NCI-H524 (cell line): ENCODE data around the gene VPS4A.

Experiments
- DNase-seq, 2 experiments: peaks; one replicate each; lab custom pipeline; 2025; lab: John Stamatoyannopoulos, UW

The VPS4A gene

DNA sequence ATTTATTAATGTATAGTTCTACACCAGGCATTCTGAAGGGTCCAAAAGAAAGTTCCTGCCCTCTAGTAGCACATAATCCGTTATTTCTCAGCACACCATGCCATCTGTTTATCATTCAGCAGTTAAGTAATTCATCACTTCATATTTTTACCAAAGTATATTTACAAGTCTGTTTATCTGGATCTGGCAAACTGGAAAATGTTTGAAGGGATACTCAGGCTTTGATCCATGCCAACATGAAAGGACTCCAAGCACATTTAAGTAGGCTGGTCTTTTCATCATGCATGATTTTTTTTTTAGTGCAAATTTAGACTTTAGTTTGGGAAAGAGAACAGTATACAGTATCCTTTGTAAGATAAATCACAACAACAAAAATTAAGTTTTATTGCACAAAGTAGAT, 4.1 kb upstream of the VPS4A start:
- DNase-seq: no peak

DNA sequence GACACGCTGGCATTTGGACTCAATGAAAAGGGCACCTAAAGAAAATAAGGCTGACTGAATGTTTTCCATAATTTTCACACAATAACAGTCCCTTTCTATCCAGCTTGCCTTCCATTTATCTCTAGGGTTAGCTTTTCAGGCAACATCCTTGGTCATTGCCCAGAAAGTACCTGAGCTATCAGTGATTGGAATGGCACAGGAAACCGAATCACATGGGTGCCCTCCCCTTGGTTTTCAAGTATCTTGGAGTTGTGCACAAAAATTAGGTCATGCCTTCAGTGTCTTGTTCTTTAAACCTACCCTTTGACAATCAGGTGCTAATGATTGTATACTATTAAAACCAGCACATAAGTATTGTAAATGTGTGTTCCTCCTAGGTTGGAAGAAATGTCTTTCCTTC, 3.3 kb upstream of the VPS4A start:
- no peak for DNase-seq

DNA sequence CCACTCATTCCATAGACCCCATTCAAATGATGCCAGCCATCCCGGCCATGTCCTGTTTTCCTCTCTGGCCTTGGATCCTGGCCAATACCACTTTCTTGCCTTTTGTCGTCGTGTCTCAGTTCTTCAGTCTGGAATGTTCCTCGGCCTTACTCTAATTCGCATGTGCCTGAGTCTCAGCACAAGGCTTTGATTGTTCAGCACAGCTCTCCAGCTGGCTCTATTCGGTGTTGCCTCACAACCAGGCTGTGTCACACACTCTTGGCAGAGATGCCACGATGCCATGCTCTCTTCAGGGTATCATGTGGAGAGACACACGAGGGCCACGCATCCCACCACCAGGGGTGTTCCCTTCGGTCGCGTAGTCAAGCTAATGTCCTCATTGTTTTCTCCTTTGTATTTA, 1.8 kb upstream of the VPS4A start:
- DNase-seq: no peak

GRCh38 chr16:69311533-69312387, 610 bp downstream of the VPS4A start:
- peak in 1 of 2 experiments; percentile 52 for DNase-seq

DNA sequence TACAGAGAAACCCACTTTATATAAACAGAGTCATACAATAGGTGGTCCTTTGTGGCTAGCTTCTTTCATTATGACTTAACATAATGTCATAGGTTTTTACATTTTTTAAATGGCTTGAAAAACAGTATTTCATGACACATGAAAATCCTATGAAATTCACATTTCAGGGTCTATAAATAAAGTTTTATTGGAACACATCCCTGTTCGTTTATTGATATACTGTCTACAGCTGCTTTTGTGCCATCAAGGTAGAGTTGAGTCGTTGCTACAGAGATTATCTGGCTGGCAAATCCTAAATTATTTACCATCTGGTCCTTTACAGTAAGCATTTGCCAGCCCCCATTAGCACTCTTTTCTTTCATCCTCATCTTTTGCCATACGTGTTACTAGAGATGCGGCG, 2.3 kb downstream of the VPS4A start:
- peak in 1 of 2 experiments; percentile 68 for DNase-seq

DNA sequence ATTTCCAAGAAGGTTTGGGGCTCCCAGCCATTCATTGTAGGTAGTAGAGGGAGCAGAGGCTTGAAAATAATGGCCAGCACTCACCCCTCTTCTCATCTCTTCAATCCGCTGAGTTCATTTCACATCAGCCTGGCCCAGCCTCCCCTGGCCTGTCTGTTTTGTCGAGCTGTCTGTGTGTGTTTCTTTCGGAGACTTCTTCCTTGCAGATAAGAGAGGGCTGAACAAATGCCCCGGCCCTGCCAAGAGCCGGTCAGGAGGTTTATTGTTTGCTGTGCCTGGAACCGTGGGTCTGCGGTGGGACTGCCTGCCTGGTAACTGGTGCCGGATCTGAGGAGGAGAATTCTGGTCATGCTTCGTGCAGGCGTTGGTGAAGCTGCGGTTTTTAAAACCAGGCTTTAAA, 3.4 kb downstream of the VPS4A start:
- DNase-seq: no peak

- DNase-seq: no peak
Observed at GRCh38 chr16:69315486-69316311, 4.5 kb downstream of the VPS4A start.

DNA sequence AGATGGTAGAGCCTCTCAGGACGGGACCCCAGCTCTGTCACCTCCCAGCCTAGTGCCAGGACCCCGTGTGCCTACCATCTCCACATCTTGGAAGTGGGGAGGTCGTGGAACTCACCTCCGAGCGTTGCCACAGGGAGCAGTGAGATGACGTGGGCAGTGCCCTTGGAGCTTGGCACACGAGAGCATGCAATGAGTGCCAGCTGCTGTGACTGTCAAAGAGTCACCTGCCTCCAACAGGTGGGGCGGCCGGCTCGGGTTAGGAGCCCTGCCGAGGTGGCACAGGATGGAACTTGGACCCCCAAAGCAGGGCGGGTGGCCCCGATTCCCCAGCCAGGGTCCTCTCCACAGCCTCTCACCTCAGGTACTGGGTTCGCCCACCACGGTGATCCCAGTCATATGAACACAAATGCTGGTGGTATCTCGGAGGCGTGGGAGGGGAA, 5.5 kb downstream of the VPS4A start:
- DNase-seq: no peak

DNA sequence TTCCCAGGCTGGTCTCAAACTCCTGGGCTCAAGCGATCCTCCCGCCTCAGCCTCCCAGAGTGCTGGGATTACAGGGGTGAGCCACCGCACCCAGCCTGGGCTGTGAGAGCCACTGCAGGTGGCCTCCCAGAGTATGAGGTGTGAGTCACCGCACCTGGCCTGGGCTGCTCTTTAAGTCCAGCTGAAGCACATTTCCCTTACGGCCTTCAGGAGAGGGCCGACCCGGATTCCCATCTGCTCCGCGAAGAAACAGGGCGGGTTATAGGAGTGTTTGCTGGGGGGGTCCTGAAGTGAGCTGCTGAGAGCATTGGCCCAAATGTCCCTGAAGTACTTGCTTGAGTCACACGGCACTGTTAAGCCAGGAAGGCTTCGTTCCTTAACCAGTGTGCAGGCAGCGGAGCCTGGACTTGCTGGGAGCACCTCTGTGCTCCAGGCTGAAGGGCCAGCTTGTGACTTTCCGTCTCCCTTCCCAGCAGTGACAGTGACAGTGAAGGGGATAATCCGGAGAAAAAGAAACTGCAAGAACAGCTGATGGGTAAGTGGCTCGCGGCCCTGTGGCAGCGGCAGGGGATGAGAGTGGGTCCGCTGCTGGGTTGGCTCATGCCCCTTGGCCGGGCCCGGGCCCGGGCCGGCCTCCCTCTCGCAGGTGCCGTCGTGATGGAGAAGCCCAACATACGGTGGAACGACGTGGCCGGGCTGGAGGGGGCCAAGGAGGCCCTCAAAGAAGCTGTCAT, 7.2 kb downstream of the VPS4A start:
- DNase-seq: no peak

DNA sequence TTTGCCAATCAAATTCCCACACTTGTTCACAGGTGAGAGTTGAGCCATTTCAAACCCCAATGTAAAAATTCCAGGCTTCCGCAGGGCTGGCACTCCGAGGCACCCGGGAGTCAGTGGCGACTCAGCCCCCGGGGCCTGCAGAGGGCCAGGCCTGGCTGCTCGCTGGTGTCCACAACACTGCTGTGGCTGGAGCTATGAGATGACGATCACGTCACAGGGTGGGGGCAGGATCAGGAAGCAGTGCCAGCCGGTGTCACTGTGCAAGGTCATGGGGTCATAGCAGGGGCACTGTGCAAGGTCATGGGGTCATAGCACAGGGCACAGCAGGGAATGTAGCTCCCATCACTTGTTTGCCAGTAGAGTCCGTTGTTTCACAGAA, 7.8 kb downstream of the VPS4A start:
- no peak for DNase-seq

GRCh38 chr16:69319381-69319780, 8.2 kb downstream of the VPS4A start:
- DNase-seq: no peak

DNA sequence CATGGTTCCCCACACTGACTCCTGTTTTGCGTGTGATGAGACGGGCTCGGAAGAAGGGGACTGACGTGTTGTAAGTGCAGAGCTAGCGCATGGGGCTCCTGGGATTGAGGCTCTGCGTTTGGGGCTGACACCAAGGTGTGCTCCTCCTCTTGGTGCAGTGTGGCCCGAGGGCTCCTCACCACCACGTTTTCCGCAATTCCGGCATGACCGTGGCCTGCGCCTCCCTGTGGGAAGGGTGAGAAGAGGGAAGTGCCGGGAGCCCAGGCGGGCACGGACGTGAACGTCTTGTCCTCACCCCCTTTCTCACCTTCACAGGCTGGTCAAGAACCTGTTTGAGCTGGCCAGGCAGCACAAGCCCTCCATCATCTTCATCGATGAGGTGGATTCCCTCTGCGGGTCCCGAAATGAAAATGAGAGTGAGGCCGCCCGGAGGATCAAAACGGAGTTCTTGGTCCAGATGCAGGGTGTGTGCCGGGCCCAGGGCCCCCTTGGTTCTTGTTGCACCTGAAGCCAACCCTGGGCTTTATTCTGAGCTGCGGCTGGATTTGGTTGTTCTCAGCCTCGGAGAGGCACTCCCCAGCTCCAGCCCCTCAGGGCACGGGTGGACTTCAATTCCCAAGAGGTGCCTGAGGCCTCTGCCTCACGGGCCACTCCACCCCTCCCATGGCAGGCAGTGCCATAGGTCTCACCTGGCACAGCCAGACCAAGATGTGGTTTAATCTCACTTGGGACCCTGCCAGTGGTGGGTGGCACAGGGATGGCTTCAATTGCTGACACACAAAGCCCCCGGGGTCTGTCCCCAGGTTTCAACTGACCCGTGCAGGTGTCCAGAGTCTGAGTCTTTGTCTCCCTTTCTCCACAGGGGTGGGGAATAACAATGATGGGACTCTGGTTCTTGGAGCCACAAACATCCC, 8.9 kb downstream of the VPS4A start:
- no peak for DNase-seq

DNA sequence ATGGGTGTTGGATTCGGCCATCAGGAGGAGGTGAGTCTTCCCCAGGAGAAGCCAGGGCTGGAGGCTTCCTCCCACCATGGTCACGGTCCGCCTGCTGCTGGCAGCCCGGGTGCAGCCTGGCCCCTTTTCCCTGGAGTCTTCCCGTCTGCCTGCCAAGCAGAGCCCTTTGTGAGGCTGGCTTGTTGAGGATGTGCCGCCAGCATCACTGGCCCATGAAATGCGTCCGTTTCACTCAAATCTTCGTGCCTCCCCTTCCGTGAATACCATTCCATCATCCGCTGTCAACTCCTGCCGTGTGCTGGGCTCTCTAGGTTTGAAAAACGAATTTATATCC, 9.6 kb downstream of the VPS4A start:
- DNase-seq: no peak

- no peak for DNase-seq
Observed at GRCh38 chr16:69321080-69321479, 9.9 kb downstream of the VPS4A start.

- no peak for DNase-seq
Observed at GRCh38 chr16:69322343-69322742, 11.2 kb downstream of the VPS4A start.

GRCh38 chr16:69323415-69323814, 12.3 kb downstream of the VPS4A start:
- no peak for DNase-seq

GRCh38 chr16:69324013-69324531, 12.9 kb downstream of the VPS4A start:
- peak in 1 of 2 experiments; percentile 57 for DNase-seq

DNA sequence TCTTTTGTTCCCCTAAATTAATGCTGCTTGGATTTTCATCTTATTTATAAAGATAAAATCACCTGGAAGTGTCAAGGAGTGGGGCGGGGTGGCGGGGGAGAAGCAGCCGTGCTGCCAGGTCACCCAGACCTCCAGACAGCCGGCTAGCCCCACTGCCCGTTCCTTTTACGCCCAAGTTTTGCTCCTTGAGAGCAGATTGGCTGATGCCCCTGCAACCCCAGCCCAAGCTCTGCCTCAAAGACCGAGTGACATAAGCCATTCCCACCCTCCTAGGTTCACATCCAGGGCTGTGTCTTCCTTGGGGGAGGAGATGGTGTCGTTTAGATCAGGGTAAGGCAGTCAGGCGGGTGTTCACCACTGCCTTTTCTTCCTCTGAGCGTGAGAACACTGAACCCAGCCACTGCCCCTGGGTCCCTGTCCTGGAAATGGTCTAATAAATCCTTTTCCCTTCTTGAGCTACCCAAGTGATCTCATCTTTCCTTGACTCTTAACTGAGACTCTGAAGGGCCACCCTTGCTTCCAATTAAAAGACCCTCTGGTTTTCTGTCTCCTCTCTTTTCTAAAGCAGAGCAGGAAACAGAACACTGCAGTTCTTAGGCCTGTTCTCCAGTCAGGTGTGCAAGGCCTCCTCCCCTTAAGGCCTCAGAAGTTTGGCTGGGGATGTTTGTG, 13.6 kb downstream of the VPS4A start:
- no peak for DNase-seq

DNA sequence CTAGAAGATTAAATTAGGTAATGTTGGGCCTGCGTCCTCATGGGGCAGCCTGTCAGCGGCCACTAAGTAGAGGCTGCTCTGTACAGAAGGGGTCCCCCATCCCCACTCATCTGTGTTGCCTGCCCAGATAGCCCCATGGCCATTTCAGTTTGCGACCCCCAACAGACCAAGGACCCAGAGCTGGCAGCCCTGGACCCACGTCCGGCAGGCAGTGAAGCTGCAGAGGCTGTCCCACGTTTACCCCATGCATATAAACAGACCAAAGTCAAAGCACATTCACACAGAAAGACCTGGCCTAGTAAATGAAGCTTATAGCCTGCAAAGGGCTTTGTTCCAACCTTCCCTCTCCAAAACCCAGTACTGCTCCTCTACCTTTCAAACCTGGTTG, 14.6 kb downstream of the VPS4A start:
- DNase-seq: no peak

DNA sequence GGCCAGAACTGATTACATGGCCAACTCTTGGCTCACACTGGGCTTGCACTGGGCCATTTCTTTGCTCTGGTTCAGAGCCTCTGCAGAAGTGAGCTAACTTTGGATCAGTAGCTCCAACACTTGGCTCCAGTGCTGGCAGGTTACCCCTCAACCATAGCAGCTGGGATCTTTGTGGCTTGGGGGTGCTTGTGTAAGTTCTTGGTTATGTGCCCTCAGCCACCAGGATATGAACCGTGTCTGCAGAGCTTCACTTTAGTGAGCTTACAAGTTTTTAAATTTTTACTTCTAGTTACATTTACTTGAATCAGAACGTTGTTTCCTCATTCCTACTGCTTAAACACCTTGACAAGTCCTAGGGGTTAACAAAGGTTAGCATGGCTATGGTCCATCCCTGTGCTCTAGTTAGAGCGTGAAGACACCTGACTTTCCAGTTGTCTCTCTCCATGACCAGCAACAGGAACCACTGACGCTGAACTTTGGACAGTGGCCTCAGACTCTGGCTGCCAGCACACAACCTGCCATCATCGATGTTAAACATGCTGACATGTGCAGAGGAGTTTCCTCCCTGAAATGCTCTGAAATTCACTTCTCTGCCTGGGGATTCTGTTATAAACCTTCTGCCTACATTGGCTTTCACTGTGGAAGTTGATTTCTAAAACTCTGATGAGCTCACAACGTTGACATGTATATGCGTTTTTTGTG, 15.2 kb downstream of the VPS4A start:
- no peak for DNase-seq
